Measurements from ENCODE around the gene ATXN7L2.

Gene ATXN7L2

DNA sequence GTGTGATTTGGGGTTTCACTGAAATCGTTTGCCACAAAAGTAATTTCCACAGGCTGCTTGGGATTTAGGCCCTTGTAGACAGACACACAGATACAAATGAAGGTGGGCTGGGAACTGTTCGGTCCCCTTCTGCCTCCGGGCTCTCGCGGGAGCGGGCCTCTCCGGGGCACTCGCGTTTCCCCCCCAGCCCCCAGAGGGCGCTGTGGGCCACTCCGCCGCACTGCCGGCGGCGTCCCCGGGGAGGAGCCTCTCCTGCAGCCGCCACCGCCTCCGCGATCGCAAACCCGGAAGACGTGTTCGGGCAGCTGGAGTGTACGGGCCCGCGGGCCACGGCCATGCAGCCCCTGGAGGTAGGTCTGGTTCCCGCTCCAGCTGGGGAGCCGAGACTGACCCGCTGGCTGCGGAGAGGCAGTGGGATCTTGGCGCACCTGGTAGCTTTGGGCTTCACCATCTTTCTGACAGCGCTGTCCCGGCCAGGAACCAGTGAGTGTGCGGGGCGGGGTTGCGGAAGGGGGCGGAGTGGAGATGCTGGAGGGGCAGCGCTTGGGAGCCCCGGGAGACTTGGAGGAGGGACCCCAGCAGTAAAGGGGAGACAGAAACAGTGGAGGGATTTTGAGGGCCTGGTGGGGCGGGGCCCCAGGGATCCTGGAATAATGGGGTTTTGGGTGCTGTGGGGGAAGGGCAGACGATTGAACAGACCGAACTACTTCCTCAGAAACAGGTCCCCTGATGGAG lies 10.3 kb downstream of the ATXN7L2 start, which contains the start of gene CYB561D1 (continued):
- TF ChIP-seq, protein P1, sequence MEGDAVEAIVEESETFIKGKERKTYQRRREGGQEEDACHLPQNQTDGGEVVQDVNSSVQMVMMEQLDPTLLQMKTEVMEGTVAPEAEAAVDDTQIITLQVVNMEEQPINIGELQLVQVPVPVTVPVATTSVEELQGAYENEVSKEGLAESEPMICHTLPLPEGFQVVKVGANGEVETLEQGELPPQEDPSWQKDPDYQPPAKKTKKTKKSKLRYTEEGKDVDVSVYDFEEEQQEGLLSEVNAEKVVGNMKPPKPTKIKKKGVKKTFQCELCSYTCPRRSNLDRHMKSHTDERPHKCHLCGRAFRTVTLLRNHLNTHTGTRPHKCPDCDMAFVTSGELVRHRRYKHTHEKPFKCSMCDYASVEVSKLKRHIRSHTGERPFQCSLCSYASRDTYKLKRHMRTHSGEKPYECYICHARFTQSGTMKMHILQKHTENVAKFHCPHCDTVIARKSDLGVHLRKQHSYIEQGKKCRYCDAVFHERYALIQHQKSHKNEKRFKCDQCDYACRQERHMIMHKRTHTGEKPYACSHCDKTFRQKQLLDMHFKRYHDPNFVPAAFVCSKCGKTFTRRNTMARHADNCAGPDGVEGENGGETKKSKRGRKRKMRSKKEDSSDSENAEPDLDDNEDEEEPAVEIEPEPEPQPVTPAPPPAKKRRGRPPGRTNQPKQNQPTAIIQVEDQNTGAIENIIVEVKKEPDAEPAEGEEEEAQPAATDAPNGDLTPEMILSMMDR (tag by site-specific recombination; IDR thresholded peaks at IDR 0.05) = peak; percentile 97
- TF ChIP-seq SP2 (tag by site-specific recombination; IDR thresholded peaks at IDR 0.05) (peak; percentile 86), ZNF600 (tag by site-specific recombination; IDR thresholded peaks at IDR 0.05) (peak; percentile 91)

DNA sequence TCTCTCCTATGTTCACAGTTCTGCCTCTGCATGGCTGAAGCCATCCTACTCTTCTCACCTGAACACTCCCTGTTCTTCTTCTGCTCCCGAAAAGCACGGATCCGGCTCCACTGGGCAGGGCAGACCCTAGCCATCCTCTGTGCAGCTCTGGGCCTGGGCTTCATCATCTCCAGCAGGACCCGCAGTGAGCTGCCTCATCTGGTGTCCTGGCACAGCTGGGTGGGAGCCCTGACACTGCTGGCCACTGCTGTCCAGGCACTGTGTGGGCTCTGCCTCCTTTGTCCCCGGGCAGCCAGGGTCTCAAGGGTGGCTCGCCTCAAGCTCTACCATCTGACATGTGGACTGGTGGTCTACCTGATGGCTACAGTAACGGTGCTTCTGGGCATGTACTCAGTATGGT lies 12.0 kb downstream of the ATXN7L2 start:
- TF ChIP-seq ZNF621 (tag by site-specific recombination; IDR thresholded peaks at IDR 0.05) (no peak), HOXC10 (CRISPR knock-in tag; IDR thresholded peaks at IDR 0.05) (no peak), KLF1 (tag by site-specific recombination; IDR thresholded peaks at IDR 0.05) (no peak), YY1 (tag by site-specific recombination; IDR thresholded peaks at IDR 0.05) (no peak), ZNF114 (tag by site-specific recombination; IDR thresholded peaks at IDR 0.05) (no peak), ZNF416 (tag by site-specific recombination; IDR thresholded peaks at IDR 0.05) (no peak), ZNF555 (tag by site-specific recombination; conservative IDR thresholded peaks at IDR 0.05) (no peak), ZNF112 (tag by site-specific recombination; IDR thresholded peaks at IDR 0.05) (no peak), ZNF791 (tag by site-specific recombination; IDR thresholded peaks at IDR 0.05) (no peak), KLF16 (tag by site-specific recombination; IDR thresholded peaks at IDR 0.05) (no peak), ZNF24 (tag by site-specific recombination; IDR thresholded peaks at IDR 0.05) (no peak), ZNF561 (tag by site-specific recombination; IDR thresholded peaks at IDR 0.05; ENCODE audit: borderline replicate concordance) (no peak), GLI4 (tag by site-specific recombination; IDR thresholded peaks at IDR 0.05) (no peak)
- TF ChIP-seq, protein P2, sequence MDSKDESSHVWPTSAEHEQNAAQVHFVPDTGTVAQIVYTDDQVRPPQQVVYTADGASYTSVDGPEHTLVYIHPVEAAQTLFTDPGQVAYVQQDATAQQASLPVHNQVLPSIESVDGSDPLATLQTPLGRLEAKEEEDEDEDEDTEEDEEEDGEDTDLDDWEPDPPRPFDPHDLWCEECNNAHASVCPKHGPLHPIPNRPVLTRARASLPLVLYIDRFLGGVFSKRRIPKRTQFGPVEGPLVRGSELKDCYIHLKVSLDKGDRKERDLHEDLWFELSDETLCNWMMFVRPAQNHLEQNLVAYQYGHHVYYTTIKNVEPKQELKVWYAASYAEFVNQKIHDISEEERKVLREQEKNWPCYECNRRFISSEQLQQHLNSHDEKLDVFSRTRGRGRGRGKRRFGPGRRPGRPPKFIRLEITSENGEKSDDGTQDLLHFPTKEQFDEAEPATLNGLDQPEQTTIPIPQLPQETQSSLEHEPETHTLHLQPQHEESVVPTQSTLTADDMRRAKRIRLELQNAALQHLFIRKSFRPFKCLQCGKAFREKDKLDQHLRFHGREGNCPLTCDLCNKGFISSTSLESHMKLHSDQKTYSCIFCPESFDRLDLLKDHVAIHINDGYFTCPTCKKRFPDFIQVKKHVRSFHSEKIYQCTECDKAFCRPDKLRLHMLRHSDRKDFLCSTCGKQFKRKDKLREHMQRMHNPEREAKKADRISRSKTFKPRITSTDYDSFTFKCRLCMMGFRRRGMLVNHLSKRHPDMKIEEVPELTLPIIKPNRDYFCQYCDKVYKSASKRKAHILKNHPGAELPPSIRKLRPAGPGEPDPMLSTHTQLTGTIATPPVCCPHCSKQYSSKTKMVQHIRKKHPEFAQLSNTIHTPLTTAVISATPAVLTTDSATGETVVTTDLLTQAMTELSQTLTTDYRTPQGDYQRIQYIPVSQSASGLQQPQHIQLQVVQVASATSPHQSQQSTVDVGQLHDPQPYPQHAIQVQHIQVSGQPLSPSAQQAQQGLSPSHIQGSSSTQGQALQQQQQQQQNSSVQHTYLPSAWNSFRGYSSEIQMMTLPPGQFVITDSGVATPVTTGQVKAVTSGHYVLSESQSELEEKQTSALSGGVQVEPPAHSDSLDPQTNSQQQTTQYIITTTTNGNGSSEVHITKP (tag by site-specific recombination; IDR thresholded peaks at IDR 0.05) = no peak
- TF ChIP-seq, protein P3, sequence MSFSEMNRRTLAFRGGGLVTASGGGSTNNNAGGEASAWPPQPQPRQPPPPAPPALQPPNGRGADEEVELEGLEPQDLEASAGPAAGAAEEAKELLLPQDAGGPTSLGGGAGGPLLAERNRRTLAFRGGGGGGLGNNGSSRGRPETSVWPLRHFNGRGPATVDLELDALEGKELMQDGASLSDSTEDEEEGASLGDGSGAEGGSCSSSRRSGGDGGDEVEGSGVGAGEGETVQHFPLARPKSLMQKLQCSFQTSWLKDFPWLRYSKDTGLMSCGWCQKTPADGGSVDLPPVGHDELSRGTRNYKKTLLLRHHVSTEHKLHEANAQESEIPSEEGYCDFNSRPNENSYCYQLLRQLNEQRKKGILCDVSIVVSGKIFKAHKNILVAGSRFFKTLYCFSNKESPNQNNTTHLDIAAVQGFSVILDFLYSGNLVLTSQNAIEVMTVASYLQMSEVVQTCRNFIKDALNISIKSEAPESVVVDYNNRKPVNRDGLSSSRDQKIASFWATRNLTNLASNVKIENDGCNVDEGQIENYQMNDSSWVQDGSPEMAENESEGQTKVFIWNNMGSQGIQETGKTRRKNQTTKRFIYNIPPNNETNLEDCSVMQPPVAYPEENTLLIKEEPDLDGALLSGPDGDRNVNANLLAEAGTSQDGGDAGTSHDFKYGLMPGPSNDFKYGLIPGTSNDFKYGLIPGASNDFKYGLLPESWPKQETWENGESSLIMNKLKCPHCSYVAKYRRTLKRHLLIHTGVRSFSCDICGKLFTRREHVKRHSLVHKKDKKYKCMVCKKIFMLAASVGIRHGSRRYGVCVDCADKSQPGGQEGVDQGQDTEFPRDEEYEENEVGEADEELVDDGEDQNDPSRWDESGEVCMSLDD (tag by site-specific recombination; IDR thresholded peaks at IDR 0.05) = no peak
- CTCF ChIA-PET = interaction anchor here (0.5 to 36.3 kb wide), 5 partner anchors 10 to 278 kb away, joined by 3 to 1152 read pairs (median 4); partner anchors contain the start of genes AMIGO1 and GPR61
- H3K4me3 ChIP-seq (ENCODE audit: low read depth, low read length) = no peak overlapping the region
- no peak overlapping the region for H3K27ac ChIP-seq (ENCODE audit: extremely low read depth, low read depth, low read length)
- POLR2A ChIA-PET = interaction anchor here (0.9 to 2.9 kb wide), 3 partner anchors 12 to 53 kb away, joined by 3 to 11 read pairs (median 8); partner anchors contain the start of genes ATXN7L2 and GNAI3
- no peaks in the 10 kb centered on the region for H3K9me3 ChIP-seq (ENCODE audit: control insufficient read depth, insufficient read depth, low read depth, low read length)
- no peaks in the 10 kb centered on the region for H3K4me1 ChIP-seq (ENCODE audit: control insufficient read depth, insufficient read depth, low read length)
- peaks cover 0 to 60% of the 10 kb centered on the region in 2 experiments; a peak in 1 of 3 replicates for H3K36me3 ChIP-seq (ENCODE audit: control insufficient read depth in 2 of 2, insufficient read depth in 1 of 2, low read length in 2 of 2)
